NOMO-1 treated with DMSO at 0.1 percent for 48 hours (cell line): ENCODE data around the gene SLC2A9.
"Not testable (repeated sequence)": the region's sequence is repeated elsewhere in the genome, so short reads cannot be mapped to it uniquely, and the experiment has no call there.

Experiments used
- DNase-seq: peaks from one replicate; lab custom pipeline; 2025; ENCODE audit not compliant: unreplicated experiment; lab: John Stamatoyannopoulos, UW

Gene SLC2A9

GRCh38 chr4:9999956-10000561 lies 21.2 kb downstream of the SLC2A9 start:
- DNase-seq = no peak

GRCh38 chr4:9997886-9998285 lies 23.4 kb downstream of the SLC2A9 start:
- no peak for DNase-seq

- DNase-seq = no peak
These were observed 24.8 kb downstream of the SLC2A9 start for GRCh38 chr4:9996319-9997110.

GRCh38 chr4:9994246-9994847 lies 26.9 kb downstream of the SLC2A9 start:
- DNase-seq = no peak

DNA sequence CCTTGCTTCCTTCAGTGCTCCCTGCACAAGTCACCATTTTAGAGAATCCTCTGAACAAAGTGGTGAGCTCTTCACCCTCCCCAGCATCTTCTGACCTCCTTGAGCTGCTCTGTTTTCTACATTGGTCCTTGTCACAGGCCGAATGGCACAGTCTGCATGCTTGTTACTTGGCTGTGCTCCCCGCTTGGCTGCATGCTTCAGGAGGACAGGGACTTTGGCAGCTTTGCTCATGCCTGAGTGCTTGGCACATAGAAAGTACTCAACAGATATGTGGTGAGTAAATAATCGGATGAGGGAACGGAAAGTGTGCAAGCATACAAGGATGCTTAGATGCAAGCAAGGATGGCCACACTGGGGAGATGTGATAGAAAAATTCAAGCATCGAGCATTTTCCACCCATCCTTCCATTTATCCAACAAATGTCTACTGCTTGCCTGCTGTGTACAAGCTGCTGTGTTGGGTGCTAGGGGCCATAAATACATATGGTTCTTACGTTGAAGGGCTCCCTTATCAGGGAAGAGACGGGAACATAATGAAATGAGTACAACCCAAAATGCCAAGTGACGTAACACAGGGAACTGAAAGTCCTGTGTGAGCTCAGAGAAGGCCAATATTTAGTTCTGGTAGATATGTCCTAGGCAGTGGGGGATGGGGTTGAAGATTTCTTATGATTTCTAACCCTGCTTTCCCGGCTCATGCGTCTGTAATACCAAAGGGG lies 31.2 kb downstream of the SLC2A9 start:
- no peak for DNase-seq

DNA sequence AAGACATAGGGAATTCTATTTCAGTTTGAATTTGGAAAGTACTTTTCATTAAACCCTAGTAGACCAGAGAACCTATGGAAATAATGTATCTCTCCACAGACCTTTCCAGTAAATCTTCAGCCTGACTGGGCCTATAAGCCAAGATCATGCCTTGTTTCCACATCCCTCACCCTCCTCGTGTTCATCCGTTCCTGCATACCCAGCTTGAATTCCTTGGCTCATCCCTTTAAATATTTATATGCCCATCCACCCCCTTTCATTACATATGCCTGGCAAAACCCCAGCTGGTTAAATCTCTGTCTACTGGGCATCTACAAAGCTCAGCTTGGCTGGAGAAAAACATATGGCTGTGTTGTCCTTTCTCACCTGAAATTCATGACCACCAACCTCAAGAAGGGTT lies 32.4 kb downstream of the SLC2A9 start:
- no peak for DNase-seq

DNA sequence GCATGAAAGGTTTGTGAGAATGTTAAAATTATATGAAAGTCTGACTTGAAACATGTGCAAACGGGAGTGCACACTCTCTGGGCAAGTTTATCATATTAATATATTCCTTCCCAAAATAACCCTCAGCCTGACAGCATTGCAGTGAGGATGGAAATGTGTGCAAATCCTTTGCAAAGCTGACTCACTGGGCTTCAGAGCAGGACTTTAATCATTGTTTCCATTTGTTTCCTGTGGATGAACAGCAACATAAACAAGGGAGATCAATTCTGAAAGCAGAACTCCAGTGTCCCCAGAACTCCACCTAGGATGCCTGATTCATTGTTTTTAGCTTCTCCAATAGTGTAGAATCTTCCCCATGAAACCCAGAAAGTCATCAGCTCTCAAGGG lies 32.9 kb downstream of the SLC2A9 start:
- no peak for DNase-seq

DNA sequence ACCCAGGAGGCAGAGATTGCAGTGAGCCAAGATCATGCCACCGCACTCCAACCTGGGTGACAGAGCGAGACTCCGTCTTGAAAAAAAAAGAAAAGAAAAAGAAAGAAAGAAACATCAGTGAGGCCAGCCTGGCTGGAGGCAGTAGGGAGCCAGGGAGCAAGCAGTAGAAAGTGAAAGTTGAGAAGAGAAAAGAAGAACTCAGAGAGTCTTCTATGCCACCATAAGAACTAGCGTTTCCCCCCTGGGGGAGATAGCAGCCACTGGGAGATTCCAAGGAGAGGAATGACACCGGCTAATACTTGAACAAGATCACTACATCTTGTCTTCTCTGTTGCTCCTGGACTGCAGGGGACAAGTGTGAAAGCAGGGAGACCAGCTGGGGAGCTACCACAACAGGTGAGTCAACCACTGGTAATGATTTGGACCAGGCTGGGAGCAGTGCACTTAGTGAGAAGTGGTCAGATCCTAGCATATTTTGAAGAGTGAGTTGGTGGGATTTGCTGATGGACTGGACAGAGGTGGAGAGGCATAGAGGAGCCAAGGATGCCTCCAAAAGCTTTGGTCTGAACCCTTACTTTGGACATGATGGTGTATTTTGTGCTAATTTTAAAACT lies 33.4 kb downstream of the SLC2A9 start:
- no peak for DNase-seq

DNA sequence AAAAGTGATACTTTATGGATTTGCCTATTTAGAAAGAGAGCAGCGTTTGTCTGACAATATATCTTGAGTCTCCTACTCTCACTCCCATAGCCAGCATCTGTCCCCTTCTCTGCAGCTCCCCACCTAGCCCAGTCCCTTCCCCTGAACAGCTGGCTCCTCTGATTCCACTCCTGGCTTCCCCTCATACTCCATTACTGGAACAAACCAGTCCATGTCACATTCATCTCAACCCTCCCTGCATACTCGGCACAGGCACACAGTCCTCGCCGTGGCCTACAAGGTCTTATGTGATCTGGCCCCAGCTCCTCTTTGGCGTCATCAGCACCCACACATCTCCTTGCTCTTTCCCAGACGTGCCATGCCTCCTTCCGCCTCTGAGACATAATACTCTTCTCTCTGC lies 36.7 kb downstream of the SLC2A9 start:
- DNase-seq = no peak

DNA sequence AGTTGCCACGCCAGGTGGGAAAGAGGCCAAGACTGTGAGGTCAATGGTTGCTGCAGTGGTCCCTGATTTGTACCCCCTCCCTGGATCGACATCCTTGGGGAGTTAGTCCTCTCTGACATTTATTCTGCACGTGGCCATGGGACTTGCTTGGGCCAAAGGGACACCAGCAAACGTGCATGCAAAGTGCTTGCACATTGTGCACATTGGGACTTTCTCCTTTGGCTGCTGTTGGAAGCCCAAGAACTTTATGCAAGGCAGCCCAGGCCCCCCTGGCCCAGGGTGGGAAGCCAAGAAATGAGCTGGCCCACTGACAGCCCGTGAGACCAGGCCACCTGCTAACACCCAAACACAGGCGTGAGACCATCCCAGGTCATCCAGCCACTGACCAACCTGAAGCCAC lies 38.1 kb downstream of the SLC2A9 start:
- DNase-seq = no peak

- DNase-seq = not testable (repeated sequence)
These were observed 39.4 kb downstream of the SLC2A9 start for GRCh38 chr4:9981899-9982298.

- DNase-seq = no peak
These were observed 40.4 kb downstream of the SLC2A9 start for GRCh38 chr4:9980898-9981297.

DNA sequence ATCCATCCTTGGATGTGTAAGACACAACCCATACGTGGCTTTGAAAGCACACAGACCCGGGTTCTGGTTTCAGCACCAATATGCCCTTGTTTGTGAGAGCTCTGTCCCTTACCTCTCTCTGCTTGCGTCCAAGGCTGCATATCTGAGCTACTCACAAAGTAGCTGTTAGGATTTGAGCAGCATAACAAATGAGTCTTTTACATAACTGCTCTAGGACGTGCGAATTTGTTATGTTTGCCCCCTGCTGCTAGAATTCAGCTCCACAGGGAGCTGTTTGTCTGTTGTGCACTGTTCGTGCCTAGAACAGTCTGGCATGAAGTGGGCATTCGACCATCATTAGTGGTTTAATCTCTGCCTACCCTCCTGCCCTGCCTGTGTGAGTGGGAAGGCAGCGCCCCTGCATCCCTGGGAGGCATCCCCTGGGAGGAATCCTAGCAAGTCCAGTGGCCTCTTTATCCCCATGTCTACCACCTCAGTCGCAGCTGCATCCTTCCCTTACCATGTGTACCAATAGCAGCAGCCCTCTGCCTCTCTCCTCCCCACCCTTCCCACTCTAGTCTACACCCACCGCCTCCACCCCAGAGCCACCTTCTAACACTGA lies 42.1 kb downstream of the SLC2A9 start:
- DNase-seq = no peak

GRCh38 chr4:9977518-9978031 lies 43.7 kb downstream of the SLC2A9 start:
- DNase-seq = no peak

- DNase-seq = no peak
These were observed 44.5 kb downstream of the SLC2A9 start for GRCh38 chr4:9976781-9977180.

- DNase-seq = no peak
These were observed 45.0 kb downstream of the SLC2A9 start for GRCh38 chr4:9976293-9976692.

DNA sequence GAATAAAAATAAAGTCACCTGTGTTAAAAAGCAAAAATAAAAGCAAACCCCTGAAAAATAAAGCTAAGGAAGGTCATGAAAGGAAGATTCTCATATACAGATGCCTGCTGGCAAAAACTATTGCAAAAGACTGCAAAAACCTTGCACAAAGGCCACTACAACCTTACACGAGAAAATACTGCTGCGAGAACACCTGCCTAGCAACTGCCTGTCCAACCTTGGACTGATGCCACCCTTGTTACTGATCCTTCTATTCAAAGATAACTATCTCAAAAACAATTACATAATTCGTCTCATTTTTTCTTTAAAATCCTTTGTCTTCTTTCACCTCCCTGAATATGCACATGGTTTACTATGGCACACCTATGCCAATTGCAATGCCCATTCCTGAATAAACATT lies 49.6 kb downstream of the SLC2A9 start:
- DNase-seq = no peak

GRCh38 chr4:9970399-9971011 lies 50.8 kb downstream of the SLC2A9 start:
- DNase-seq = peak; percentile 55

GRCh38 chr4:9969526-9970398 lies 51.5 kb downstream of the SLC2A9 start:
- no peak for DNase-seq
